Fibroblast of upper back skin (primary cell): ENCODE data around the gene LIPM.
"Not testable (repeated sequence)": the region's sequence is repeated elsewhere in the genome, so short reads cannot be mapped to it uniquely, and the experiment has no call there.

Source experiments
- DNase-seq: peaks from one replicate; pipeline ENCODE4 v3.0.0-alpha.2; 2013

Gene LIPM

DNA sequence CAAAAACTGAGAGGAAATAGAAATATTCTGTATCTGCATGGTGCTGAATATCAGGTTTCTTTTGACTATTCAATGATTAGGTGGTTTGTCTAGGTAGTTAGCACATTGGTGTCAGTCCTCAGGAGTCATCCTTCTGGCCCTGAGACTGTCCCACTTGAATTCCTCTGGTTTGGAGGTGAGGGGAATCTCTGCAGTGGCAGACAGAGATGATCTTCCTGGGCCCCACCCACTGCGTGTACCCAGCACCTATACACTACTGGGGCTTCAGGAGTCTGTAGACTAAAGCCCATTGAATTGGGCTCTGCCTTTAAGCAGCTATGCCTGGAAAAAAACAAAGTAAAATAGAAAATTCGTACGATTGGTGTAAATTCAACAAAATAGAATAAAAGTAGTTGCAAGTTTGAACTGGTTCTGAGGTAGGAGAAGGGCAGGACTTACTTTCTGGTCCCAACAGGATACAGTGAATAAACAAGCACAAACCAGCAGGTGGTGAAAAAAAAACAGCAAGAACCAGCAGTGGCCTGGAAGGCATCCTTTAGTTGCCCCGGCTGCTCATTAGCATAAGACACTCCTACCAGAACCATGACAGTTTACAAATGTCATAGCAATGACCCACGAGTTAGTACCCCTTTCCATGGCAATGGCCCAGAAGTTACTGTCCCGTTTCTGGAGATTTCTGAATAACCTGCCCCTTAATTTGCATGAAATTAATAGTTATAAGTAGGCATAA lies 1.7 kb downstream of the LIPM start:
- DNase-seq, result no peak

DNA sequence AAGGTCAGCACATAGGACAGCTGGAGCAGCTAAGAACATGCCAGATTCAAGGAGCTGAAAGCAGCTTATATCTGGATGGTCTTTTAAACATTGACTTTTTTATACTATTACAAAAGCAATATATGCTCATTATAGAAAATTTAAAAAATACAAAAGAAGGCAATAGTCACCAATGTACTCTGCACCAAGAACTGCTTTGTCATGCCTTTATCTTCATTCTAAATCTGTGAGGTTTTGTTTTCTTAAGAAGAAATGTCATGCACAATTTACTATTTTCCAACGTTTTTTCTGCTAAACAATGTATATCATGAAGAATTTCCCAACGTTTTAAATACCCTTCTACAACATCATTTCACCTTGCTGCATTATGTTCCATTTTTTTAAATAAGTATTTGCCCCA lies 2.8 kb downstream of the LIPM start:
- DNase-seq, result no peak

DNA sequence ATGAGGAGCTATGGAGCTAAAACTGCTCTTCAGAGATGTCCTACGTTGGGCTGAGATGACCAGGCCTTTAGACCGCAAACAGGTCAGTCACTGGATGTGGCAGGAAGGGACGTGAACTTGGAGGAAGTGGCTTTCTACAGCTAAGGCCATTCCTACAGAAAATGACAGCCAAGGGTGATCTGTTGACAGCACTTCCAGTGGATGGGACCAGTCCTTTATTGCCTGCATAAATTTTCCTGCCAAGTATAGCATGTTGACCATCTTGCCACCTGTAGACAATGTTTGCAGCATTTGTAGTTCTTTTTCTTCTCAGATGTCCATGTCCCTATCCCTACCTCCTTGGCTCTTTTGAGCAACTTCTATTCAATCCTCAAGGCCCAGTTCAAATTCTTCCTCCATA lies 3.4 kb downstream of the LIPM start:
- DNase-seq, result no peak

DNA sequence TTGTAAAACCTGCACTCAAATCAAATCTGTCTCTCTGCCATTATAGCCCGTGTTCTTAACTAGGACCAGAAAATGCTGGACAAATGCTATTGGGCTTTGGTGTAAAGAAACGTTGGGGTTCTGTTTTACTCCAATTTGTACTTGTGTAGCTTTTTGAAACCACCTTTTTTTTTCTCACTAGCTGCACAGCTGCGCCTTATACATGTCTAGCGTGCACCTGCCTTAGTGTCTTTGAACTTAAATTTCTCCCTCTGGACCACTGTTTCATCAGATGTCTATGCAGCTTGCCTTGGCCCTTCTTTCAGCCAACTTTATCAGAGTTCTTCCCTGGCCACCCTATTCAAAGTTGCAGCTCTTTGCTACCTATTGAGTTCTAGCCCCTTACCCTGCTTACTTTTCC lies 7.1 kb downstream of the LIPM start:
- no peak for DNase-seq

DNA sequence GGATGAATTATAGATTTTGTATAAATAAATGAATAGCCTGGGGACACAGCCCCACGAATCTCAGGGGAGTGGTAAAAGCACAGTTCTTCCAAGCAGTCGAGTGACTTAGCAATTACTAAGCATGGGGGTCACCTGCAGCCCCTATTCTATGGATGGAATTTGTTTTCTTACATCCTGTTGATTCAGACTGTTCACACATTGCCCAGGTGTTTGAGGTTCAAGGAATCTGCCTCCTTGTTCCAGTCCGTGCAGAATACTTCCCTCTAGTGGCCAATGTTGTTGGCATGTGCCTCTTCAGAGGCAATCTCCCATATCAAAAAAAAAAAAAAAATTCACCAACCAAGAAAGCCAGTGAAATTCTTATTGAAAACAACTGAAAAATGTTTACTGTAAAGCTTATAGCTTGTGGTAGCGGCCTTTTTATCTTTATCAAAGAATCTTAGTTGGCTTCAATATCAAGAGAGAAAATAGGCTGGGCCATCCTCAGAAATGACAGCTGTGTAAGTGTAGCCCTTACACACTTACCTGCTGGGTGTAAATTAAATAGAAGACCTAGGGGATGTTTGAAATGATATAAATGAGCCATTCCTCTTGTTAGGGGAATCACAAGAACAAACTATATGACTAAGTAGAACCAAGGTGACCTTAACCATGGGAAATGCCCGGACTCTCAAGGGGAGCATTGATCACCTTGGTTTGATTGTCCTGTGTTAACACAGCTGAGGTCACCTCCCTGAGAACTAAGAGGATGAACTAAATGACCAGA lies 7.8 kb downstream of the LIPM start:
- DNase-seq, result peak; percentile 73

DNA sequence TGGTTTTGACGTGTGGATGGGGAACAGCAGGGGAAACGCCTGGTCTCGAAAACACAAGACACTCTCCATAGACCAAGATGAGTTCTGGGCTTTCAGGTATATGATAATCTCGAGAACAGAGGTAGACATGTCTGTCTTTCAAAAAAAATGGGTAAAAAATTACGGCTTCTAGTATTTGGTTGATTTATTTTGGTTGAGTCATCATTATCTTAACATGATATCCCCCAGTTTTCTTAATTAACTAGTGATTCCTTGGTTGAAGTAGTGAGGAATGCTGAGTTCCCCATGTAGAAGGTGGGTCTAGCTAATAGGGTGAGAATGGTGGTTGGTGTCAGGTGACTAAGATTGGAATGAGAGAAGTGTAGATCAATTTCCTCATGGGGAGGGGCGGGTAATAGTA lies 10.7 kb downstream of the LIPM start:
- no peak for DNase-seq

DNA sequence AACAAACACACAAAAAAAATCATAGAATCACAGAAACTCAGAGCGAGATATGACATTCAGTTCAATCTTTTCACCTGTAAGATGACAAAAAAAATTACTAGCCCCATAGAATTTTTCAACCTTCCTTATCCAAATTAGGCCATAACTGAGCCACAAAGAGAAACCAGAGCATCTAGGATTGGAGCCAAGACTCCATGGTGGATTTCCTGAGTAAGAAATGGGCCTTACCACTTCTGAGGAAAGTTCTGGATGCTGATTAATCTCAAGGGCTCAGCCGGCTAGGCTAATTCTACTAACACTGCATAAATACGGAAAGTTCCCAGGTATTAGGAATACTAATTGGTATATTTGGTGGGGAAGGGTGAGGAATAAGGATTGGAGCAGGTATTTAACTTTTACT lies 16.8 kb downstream of the LIPM start:
- peak; percentile 65 for DNase-seq

DNA sequence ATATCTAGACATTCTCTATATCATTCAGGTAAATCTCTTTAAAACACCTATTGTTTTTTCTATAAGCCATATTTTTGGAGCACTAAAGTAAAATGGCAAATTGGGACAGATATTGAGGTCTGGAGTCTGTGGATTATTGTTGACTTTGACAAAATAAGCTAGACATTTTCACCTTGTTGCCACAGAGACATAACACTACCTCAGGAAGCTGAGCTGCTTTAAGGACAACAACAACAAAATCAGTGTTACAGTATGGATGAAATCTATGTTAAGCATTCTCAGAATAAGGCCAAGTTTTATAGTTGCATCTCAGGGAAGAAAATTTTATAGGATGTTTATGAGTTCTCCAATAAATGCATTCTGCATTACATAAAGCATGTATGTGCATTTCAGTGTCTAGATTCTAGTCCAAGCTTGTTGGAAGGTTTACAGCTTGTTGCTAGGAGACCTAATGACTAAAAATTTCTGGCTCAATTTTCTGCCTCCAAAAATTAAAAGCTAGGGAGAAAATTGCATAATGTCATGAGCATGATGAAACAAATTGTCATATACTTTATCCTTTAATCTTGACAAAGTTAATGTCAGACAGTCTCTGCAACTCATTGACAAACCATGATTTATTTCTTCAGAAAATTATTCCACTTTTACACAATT lies 18.3 kb downstream of the LIPM start:
- DNase-seq, result peak; percentile 86

DNA sequence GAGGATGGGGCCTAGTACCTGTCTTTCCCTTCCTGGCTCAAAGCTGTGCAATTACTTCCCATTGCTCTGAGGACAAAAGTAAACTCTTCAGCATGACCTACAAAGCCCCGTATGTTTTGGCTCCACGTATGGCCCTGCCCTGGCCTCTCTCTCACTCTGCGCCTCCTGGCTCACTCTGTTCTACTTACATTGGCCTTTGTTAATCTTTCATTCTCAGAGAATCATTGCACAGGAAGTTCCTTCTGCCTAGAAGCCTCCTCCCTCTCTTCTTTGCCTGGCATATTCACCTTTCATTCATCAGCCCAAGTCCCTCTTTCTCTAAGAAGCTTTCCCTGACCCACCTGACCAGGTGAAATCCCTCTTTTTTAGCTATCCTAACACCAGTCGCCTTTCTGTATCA lies 23.9 kb downstream of the LIPM start:
- no peak for DNase-seq

DNA sequence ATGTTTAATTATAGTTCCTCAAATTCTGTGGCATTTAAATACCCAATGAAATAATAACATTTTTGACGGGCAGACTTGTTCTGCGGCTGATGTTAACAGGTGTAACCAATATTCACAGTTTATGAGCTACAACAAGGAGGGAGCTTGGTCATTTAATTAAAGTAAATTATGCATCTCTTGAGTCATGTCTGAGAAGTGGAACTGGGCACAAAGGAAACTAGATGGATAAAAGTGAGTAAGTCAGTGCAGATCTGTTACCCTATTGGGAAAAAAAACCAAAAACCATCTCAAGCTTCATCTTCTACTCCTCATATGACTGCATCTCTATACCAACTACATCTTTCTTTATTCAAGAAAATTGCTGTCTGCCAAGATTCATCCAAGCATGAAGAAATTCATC lies 25.1 kb downstream of the LIPM start:
- DNase-seq, result no peak

DNA sequence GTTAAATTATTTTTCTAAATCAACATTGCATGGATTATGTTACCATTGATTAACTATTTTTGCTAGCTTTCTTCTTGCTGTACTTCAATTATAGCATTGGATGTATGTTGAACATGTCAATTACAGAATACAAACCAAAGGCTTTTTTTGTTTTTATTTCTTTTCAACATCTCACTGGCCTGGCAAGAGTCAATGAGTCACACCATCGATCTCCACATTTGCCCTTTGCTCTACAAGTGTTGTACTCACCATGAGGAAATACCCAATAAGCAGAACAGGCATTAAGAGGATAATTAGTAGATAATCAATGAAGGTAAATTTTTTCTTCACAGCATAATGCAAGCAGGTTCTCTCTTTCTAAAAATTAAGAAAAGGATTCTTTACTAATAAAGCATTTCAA lies 25.8 kb downstream of the LIPM start:
- DNase-seq, result no peak

DNA sequence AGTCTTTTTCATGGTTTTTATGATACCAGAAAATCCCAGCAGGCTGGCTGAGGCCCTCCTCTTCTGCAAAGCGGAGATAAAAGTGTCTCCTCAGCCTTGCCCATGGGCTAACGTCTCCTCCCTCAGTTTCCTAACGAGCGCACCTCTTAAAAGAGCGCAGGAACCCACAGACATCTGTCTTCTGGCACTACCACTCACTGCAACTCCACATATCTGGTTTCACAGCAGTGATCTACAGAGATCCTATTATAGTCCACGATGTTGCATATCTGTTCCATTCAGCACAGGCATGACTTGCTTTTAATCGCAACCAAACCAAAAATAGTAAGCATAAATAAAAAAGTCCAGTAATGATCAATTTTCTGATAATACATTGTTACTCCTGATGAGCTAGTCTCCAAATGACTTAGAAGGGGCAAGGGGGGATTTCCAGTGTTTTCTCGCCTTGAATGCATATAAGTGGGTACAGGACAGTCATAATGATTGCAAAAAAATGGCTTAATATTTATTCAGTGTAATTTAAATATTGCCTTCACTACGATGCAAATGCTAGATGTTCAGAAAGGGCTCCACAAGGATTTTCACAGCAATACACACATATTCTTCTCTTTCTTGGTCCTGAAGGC lies 28.2 kb downstream of the LIPM start:
- no peak for DNase-seq

DNA sequence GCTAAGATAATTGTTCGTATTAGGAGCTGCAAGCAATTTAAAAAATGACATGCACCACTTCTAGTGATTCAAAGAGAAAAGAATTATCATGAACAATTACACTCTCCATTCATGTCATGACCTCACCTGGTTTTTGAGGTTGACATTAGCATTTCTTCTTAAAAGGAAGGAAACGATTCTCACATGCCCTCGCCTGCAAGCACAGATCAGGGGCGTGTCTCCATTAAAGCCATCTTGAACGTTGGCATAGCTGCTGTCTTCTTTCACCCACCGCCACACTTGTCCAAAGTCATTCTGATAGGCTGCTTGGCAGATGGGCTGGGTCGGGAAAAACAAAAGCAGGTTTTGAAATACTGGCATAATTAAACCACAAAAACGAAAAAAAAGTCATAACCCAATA lies 29.2 kb downstream of the LIPM start:
- no peak for DNase-seq

DNA sequence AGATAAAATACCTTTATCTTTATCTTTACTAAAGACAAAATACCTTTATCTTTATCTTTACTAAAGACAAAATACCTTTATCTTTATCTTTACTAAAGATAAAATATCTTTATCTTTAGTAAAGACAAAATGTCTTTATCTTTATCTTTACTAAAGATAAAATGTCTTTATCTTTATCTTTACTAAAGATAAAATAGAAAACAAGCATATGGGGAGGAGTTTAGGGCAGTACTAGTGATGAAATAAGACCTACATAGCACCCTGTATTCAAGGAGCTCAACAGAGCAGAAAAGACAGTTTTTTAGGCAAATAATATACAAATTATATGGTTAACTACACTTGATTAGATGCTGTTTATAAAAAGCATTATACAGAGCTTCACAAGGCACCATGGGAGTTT lies 29.8 kb downstream of the LIPM start:
- no peak for DNase-seq

DNA sequence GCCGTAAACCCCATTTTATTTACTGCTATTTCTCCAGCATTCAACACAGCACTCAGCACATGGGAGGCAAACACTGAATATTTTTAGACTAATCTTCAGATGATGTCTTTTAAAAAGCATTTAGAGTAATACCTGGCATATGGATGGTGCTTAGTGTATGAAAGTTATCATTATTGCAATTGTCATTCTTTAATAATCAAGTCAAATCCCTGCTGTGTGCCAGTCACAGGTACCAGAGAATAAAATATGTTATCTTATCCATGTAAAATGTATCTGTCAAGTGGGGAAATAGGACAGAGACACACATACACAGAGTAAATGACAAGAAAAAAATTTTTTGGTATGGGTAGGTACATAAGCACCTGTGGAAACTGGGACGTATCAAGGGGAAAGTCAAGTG lies 30.6 kb downstream of the LIPM start:
- DNase-seq, result no peak

DNA sequence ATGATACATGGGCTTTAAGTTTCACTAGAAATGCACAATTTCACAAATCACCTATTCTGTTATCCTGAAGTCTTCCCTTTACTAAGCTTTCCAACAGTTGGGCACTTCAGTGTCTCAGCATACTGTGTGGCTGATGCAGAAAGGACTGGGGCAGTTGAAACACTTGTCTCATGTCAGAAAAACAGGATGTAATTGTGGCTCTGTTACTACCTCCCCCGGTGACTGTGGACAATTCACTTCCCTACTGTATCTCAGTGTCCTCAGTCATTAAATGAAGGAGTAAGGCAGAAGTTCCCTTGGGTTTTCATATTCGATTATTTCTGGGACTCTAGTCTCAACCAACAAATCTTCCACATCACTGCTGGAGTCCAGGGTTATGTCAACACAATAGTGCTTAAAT lies 31.2 kb downstream of the LIPM start:
- DNase-seq, result no peak

DNA sequence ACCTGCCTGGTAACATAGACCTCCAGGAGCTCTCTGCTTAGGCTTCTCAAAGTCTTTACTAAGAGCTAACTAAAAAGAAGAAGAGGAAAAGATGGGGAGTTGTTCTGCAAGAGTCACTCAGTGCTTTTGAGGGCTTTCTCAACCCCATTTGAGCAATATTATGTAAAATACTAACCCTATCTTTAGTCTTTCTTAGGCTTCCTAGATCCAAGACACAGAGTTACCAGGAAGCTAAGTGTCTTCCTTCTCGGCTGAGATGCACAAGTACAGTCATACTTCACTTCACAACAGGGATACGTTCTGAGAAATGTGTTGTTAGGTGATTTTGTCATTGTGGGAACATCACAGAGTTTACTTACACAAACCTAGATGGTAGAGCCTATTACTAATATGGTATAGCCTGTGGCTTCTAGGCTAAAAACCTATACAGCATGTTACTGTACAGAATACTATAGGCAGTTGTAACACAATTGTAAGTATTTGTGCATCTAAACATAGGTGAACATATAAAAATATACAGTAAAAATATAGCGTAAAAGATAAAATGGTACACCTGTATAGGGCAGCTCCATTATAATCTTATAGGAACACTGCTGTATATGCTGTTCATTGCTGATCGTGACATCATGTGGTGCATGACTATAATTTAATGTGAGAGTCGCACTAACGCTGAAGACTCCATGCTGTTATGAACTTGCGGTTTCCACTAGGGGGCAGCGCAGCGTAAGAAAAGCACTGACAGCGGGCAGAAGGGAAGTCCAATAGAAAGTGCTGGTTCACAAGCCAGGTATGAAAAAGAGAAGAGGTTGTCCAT lies 32.8 kb downstream of the LIPM start:
- peak; percentile 89 for DNase-seq

DNA sequence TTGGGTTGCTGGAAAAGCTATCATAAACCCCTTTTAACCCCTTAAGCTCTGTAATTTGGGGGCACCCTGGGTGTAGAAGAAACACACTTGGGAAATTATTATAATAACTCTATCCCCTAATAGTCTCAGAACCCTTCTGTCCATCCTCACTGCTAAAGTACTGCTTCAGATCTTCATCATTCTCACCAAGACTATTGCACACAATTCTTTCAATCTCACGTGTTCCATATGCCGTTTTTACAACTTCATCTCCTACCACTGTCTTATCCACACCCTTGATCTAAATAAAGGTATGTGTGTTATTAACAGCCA lies 33.3 kb downstream of the LIPM start:
- no peak for DNase-seq

DNA sequence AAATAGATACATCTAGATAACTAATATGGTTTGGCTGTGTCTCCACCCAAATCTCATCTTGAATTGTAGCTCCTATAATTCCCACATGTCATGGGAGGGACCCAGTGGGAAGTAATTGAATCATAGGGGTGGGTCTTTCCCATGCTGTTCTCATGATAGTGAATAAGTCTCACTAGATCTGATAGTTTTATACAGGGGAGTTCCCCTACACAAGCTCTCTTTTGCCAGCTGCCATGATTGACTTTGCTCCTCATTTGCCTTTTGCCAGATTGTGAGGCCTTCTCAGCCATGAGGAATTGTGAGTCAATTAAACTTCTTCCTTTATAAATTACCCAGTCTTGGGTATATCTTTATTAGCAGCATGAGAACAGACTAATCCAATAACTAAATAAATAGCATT lies 35.1 kb downstream of the LIPM start:
- not testable (repeated sequence) for DNase-seq

DNA sequence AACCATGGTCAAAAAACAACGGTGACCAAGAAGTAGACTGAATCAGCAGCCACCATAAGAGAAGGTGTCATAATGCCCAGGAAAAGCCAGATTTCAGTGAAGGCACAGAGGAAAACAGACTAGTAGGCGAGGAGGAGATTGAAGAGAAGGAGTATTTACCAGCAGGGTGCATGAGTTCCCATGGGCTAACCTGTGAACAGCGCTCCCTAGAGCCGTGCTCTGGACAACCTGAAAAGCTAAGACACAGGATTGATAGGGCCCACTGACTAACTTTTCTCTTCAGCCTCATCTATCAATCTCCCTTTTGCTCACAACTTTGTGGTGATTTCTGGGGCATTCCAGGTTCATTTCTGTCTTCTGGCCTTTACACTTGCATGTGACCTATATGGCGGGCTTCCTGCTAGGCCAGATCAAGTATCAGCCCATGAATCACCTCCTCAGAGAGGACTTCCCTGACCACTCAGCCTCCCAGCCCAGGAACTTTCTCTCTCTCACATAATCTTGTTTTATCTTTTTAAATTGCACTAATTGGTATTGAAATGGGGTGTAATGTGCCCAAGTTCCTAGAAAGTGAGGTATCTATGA lies 36.3 kb downstream of the LIPM start:
- DNase-seq, result no peak

DNA sequence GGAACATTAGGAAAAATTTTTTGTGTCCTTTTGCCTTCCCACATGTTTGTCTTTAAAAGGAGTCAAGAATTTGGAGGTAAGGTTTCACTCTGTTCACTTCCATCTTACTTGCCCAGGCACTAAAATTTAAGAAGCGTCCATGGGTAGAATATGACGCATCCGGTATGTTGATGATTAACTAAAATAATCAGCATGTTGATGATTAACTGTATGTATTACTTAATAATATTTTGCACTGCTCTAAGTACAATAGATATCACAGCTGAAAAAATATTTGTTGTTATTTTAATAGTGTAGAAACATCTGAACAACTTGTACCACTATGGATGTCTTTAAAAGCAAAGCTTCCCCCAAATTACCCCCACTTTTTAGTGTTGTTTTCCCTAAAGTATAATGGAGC lies 37.6 kb downstream of the LIPM start:
- DNase-seq, result no peak

DNA sequence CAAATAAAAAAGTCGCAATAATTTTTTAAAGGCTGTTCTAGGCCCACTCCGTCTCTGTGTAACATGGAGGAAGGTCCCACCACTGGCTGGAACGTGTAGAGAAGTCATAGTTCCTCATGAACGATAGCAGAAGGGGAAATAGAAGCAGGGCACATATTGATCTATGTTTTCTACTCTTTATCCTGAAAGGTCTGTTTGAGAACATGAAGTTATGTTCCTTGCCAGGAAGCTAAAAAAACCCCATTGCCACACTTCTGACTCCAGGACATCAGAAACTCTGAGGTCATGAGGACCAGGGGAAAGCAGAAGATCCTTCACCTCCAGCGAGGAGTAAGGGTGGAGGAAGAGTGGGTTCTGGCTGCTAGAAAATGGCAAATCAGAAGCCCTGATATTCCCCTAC lies 38.4 kb downstream of the LIPM start:
- no peak for DNase-seq
